GM23248 (cell line): ENCODE data around the gene DERA. TPM values are rescaled to one million over a fixed set of nuclear protein-coding genes. Genes with fewer than 3 reads are reported as not detected.
"Not testable (repeated sequence)": the region's sequence is repeated elsewhere in the genome, so short reads cannot be mapped to it uniquely, and the experiment has no call there.

Experiments used
- DNase-seq: peaks from one replicate; pipeline ENCODE4 v3.0.0-alpha.2; 2015
- H2AFZ ChIP-seq: fragments of 200-600 bp; sonication (generic); 2 replicates; pipeline ENCODE4 v1.6.1; 2016; ENCODE audit warnings: antibody characterized with exemption
- H3F3A ChIP-seq: fragments of 200-600 bp; sonication (generic); 2 replicates; pipeline ENCODE4 v1.6.1; 2016; ENCODE audit warnings: mild to moderate bottlenecking, antibody characterized with exemption, mixed run types; ENCODE audit not compliant: insufficient read depth
- H3K27ac ChIP-seq: fragments of 200-600 bp; sonication (generic); 2 replicates; pipeline ENCODE4 v1.5.1; 2016; ENCODE audit warnings: mild to moderate bottlenecking
- H3K27me3 ChIP-seq: fragments of 200-600 bp; sonication (generic); replicated peaks from 2 replicates; pipeline ENCODE4 v1.6.1; 2016; ENCODE audit warnings: mild to moderate bottlenecking; ENCODE audit not compliant: insufficient read depth
- H3K36me3 ChIP-seq: fragments of 200-600 bp; sonication (generic); 2 replicates; pipeline ENCODE4 v1.6.1; 2016; ENCODE audit warnings: low read depth, mild to moderate bottlenecking
- H3K4me1 ChIP-seq: fragments of 200-600 bp; sonication (generic); 2 replicates; pipeline ENCODE4 v1.6.1; 2016; ENCODE audit warnings: mild to moderate bottlenecking; ENCODE audit not compliant: insufficient read depth
- H3K4me2 ChIP-seq: fragments of 200-600 bp; sonication (generic); one replicate; pipeline ENCODE4 v1.6.1; 2016; ENCODE audit warnings: mild to moderate bottlenecking; ENCODE audit not compliant: unreplicated experiment
- H3K4me3 ChIP-seq: fragments of 200-600 bp; sonication (generic); 2 replicates; pipeline ENCODE4 v1.5.1; 2016; ENCODE audit warnings: mild to moderate bottlenecking
- H3K79me2 ChIP-seq: fragments of 200-600 bp; sonication (generic); 2 replicates; pipeline ENCODE4 v1.6.1; 2016; ENCODE audit warnings: mild to moderate bottlenecking; ENCODE audit not compliant: insufficient read depth
- H3K9ac ChIP-seq: fragments of 200-600 bp; sonication (generic); 2 replicates; pipeline ENCODE4 v1.6.1; 2016; ENCODE audit warnings: mild to moderate bottlenecking
- H3K9me2 ChIP-seq: fragments of 200-600 bp; sonication (generic); 2 replicates; pipeline ENCODE4 v1.6.1; 2016; ENCODE audit warnings: mixed run types, mild to moderate bottlenecking, moderate library complexity; ENCODE audit not compliant: insufficient read depth
- H3K9me3 ChIP-seq: fragments of 200-600 bp; sonication (generic); one replicate; pipeline ENCODE4 v1.6.1; 2017; ENCODE audit warnings: low read depth
- H4K20me1 ChIP-seq: fragments of 200-600 bp; sonication (generic); 2 replicates; pipeline ENCODE4 v1.6.0; 2016; ENCODE audit not compliant: insufficient read depth
- EZH2 ChIP-seq: fragments of 200-600 bp; sonication (generic); IDR thresholded peaks from 2 replicates; pipeline ENCODE4 v1.6.1; 2018; ENCODE audit warnings: antibody characterized with exemption, mild to moderate bottlenecking; ENCODE audit not compliant: insufficient read depth, poor library complexity, severe bottlenecking
- EZH2phosphoT487 ChIP-seq: fragments of 200-600 bp; sonication (generic); IDR thresholded peaks from 2 replicates; pipeline ENCODE4 v1.6.1; 2018; ENCODE audit warnings: antibody characterized with exemption, moderate library complexity, mild to moderate bottlenecking, low read depth; ENCODE audit not compliant: insufficient read depth
- WGBS, 2 experiments: methylation state at CpG; one replicate each; pipeline ENCODE4 v1.1.6; 2015 to 2017; ENCODE audit warnings: low lambda C conversion rate in 2 of 2, low coverage in 1 of 2; ENCODE audit errors: missing lambda C conversion rate in 2 of 2; 5-methylcytosine and 5-hydroxymethylcytosine counted together
- in situ Hi-C: fragments of 300-500 bp; cut with MboI; formaldehyde crosslinking; loops from 2 replicates; pipeline ENCODE4 v1.15.0; 2020
- polyA plus RNA-seq: library from polyadenylated mRNA; unstranded; fragments of >200 nt; fragmentation: Nextera tagmentation; extraction: Ambion mirVana; gene quantifications from 2 replicates; pipeline ENCODE4 v1.2.1, GENCODE V29; 2016
- total RNA-seq: library from RNA; depleted of rRNA; stranded (reverse); fragments of >200 nt; shearing (Covaris generic); gene quantifications from 2 replicates; pipeline ENCODE4 v1.2.3, GENCODE V29; 2014

Gene DERA
- total and polyA plus RNA-seq, 2 experiments from 2014 or later: 47.3 to 70.5 TPM

DNA sequence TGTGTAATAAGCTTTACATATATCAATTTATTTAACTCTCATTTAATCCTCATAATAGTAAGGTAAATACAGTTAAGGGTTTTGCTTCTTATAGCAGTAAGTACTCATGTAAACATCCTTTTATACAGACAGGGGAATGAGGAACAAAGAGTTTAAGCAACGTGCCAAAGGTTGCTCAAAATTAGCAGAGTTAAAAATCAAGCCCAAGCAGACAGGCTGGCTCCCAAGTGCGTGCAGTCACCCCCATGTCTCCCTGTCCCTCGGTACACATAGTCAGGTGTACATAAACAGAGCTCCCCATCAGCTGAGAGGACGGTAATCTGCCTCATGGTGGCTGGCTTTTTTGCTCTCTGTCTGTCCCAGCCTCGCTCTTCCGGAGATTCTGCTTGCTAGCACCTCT, 126.4 kb downstream of the DERA start:
- no peaks in the 10 kb centered on the region for H3K9me3 ChIP-seq
- in situ Hi-C loops: no loop called here

DNA sequence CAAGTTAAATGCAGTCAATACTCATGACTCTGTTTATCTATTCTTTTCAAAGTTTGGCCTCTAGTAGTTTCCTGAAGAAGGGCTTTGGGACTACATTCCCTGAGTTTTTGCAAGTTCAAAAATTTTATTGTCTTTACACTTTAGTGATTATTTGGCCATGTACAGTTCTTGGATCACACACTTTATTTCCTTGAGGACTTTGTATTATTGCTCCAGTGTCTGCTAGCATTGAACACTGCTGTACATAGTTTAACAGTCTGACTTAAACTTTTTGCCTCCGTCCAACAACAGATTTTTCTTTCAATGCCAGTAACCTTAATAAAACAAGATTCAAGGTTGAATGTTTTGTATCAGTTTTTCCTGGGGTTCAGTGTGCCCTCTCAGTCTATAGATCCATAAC, 132.3 kb downstream of the DERA start:
- H4K20me1 ChIP-seq: no peaks in the 10 kb centered on the region
- in situ Hi-C loops: no loop called here
- no peaks in the 10 kb centered on the region for H3F3A ChIP-seq
- H3K36me3 ChIP-seq: peaks cover 10% of the 10 kb centered on the region
- WGBS, 2 experiments: 88 to 94% methylated on average over 1 of the region's 1 CpG
- no peak overlapping the region for H3K27ac ChIP-seq
- H3K9ac ChIP-seq: no peak overlapping the region
- H3K27me3 ChIP-seq: no peaks in the 10 kb centered on the region
- H3K4me3 ChIP-seq: no peak overlapping the region
- H3K4me1 ChIP-seq: no peaks in the 10 kb centered on the region
- no peaks in the 10 kb centered on the region for H3K9me3 ChIP-seq
- TF ChIP-seq EZH2phosphoT487 (no peak), EZH2 (no peak)
- no peak overlapping the region for H3K4me2 ChIP-seq
- no peaks in the 10 kb centered on the region for H3K9me2 ChIP-seq
- no peaks in the 10 kb centered on the region for H3K79me2 ChIP-seq
- DNase-seq: no peak
- no peak overlapping the region for H2AFZ ChIP-seq

More for the DNA sequence above, 126.4 kb downstream of the DERA start:
- no peaks in the 10 kb centered on the region for H4K20me1 ChIP-seq
- no peaks in the 10 kb centered on the region for H3K4me1 ChIP-seq
- no peaks in the 10 kb centered on the region for H3F3A ChIP-seq
- no peak for DNase-seq
- TF ChIP-seq EZH2phosphoT487 (no peak), EZH2 (no peak)
- no peak overlapping the region for H2AFZ ChIP-seq
- no peaks in the 10 kb centered on the region for H3K9me2 ChIP-seq
- no peak overlapping the region for H3K27ac ChIP-seq
- no peaks in the 10 kb centered on the region for H3K27me3 ChIP-seq
- no peaks in the 10 kb centered on the region for H3K79me2 ChIP-seq
- no peak overlapping the region for H3K4me2 ChIP-seq
- no peak overlapping the region for H3K4me3 ChIP-seq
- H3K9ac ChIP-seq: no peak overlapping the region
- WGBS, 2 experiments: 91 to 93% methylated on average over 6 of the region's 6 CpGs
- H3K36me3 ChIP-seq: peaks cover 16% of the 10 kb centered on the region

DNA sequence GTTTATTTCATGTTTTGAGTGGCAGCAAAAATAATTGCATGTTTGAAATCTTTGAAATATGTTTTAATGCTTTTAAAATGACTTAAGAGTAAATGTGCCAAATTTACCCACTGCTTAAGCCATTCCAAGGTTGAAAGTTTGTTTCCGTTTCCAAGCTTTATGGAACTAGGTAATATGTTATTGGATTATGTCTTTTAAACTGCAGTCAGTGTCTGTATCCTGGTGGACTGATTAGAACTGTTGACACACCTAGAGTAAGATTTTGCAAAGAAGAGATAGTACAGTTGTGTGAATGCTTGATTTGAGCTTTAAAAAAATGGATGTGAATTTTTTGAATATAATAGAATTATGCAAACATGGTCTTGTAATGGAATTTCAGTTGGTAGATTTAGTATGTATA, 135.1 kb downstream of the DERA start:
- Histone ChIP-seq H3K36me3 (no peaks in the 10 kb centered on the region), H4K20me1 (no peaks in the 10 kb centered on the region), H3K9ac (no peak overlapping the region), H3K27ac (no peak overlapping the region), H3K79me2 (no peaks in the 10 kb centered on the region), H3K9me2 (no peaks in the 10 kb centered on the region), H2AFZ (no peak overlapping the region), H3K4me2 (no peak overlapping the region), H3K4me1 (no peaks in the 10 kb centered on the region), H3K4me3 (no peak overlapping the region), H3F3A (no peaks in the 10 kb centered on the region), H3K9me3 (no peaks in the 10 kb centered on the region), H3K27me3 (no peaks in the 10 kb centered on the region)
- no peak for DNase-seq
- TF ChIP-seq EZH2 (no peak), EZH2phosphoT487 (no peak)
- WGBS, 2 experiments: 52 to 62% methylated on average over 1 of the region's 1 CpG
- in situ Hi-C loops: no loop called here

DNA sequence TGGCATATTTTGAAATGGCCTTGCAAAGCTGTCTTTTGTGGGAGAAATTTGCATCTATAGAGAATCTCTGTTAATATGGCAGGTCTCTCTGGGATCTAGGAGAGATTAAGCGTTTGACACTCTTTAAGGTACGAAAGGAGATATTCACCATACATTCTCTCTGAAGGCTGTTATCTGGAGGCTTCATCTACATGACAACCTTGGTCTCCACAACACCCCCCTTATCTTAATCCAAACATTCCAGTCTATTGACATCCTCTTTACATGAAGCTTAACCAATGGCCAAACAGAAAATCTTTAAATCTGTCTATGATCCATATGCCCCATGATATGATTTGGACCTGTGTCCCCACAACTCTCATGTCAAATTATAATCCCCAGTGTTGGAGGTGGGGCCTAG, 137.4 kb downstream of the DERA start:
- H3F3A ChIP-seq: no peaks in the 10 kb centered on the region
- H3K9me3 ChIP-seq: no peaks in the 10 kb centered on the region
- DNase-seq: no peak
- no peaks in the 10 kb centered on the region for H3K27me3 ChIP-seq
- no peak overlapping the region for H3K9ac ChIP-seq
- H4K20me1 ChIP-seq: no peaks in the 10 kb centered on the region
- no peaks in the 10 kb centered on the region for H3K36me3 ChIP-seq
- no peak overlapping the region for H3K27ac ChIP-seq
- H3K4me1 ChIP-seq: no peaks in the 10 kb centered on the region
- 91 to 98% methylated on average over 2 of the region's 2 CpGs for WGBS, 2 experiments
- no peak overlapping the region for H3K4me3 ChIP-seq
- TF ChIP-seq EZH2: no peak
- no peak for TF ChIP-seq EZH2phosphoT487
- H3K79me2 ChIP-seq: no peaks in the 10 kb centered on the region
- no peak overlapping the region for H3K4me2 ChIP-seq
- H2AFZ ChIP-seq: no peak overlapping the region
- in situ Hi-C loops: no loop called here
- H3K9me2 ChIP-seq: no peaks in the 10 kb centered on the region

DNA sequence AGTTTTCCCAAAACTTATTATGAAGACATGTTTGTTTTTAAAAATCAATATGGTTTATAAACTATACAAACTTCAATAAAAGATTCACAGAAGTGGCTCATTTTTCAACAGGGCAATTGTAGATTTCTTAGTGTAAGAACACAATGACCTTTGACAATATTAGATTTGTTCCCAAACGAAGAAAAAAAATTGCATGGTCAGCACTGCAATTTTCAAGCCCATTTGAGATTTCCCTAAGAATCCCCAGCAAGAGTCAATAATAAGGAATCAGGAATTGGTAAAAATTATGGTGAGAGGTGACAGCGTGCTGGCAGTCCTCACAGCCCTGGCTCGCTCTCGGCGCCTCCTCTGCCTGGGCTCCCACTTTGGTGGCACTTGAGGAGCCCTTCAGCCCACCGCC, 145.8 kb downstream of the DERA start:
- no peaks in the 10 kb centered on the region for H3K9me2 ChIP-seq
- no peak for DNase-seq
- 92% methylated on average over 6 of the region's 6 CpGs for WGBS, 2 experiments
- no peak overlapping the region for H2AFZ ChIP-seq
- H3F3A ChIP-seq: no peaks in the 10 kb centered on the region
- H3K27ac ChIP-seq: no peak overlapping the region
- no peaks in the 10 kb centered on the region for H3K79me2 ChIP-seq
- H4K20me1 ChIP-seq: no peaks in the 10 kb centered on the region
- no peak for TF ChIP-seq EZH2
- no peak for TF ChIP-seq EZH2phosphoT487
- no peaks in the 10 kb centered on the region for H3K4me1 ChIP-seq
- no peaks in the 10 kb centered on the region for H3K9me3 ChIP-seq
- H3K27me3 ChIP-seq: no peaks in the 10 kb centered on the region
- no peak overlapping the region for H3K4me3 ChIP-seq
- H3K36me3 ChIP-seq: no peaks in the 10 kb centered on the region
- H3K4me2 ChIP-seq: no peak overlapping the region
- no peak overlapping the region for H3K9ac ChIP-seq
- in situ Hi-C loops: no loop called here

DNA sequence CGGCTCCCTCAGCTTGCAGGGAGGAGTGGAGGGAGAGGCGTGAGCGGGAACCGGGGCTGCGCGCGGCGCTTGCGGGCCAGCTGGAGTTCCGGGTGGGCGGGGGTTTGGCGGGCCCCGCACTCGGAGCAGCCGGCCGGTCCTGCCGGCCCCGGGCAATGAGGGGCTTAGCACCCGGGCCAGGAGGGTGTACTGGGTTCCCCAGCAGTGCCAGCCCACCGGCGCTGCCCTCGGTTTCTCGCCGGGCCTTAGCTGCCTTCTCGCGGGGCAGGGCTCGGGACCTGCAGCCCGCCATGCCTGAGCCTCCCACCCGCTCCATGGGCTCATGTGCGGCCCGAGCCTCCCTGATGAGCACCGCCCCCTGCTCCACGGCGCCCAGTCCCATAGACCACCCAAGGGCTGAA, 146.2 kb downstream of the DERA start:
- DNase-seq, H3K9me3 ChIP-seq, H3K9ac ChIP-seq, H3K4me3 ChIP-seq, H3K27me3 ChIP-seq, H3K9me2 ChIP-seq, H4K20me1 ChIP-seq, H3K36me3 ChIP-seq, H3K4me1 ChIP-seq, H3K79me2 ChIP-seq, H3F3A ChIP-seq, H3K4me2 ChIP-seq, in situ Hi-C loops, H3K27ac ChIP-seq, H2AFZ ChIP-seq: not testable (repeated sequence)
- WGBS, 2 experiments: 91 to 93% methylated on average over 16 to 34 of the region's 34 CpGs
